HepG2 (cell line): ENCODE data around the gene TSEN54. TPM values are rescaled to one million over a fixed set of nuclear protein-coding genes. Genes with fewer than 3 reads are reported as not detected.

Source experiments
- ATAC-seq: fragments of 200-7000 bp; cut with Tn5 transposase; 3 replicates; pipeline ENCODE4 v1.9.1; 2020; ENCODE audit warnings: mild to moderate bottlenecking, moderate library complexity
- BruUV-seq: library from RNA; stranded (reverse); fragments of 400-500 nt; replicated peaks from 2 replicates; lab custom pipeline; 2021; lab: Mats Ljungman, UMichigan
- CTCF ChIA-PET: fragments of 300-600 bp; formaldehyde crosslinking; extraction: SDS; loops from one replicate; lab custom pipeline; 2021; ENCODE audit warnings: low total read pairs, inconsistent platforms, low intra/inter-chr PET ratio; lab: Yijun Ruan, JAX
- POLR2A ChIA-PET: fragments of 350-600 bp; sonication (Branson Sonifier 250); formaldehyde crosslinking; loops from one replicate; lab custom pipeline; 2020; ENCODE audit warnings: antibody characterized with exemption, inconsistent platforms; lab: Yijun Ruan, JAX
- DNase-seq: peaks from one replicate; pipeline ENCODE4 v3.0.0-alpha.2; 2015; ENCODE audit warnings: low spot score
- FAIRE-seq: peaks from 3 replicates; lab custom pipeline; 2011; peaks lifted over from hg19 to GRCh38; lab: Jason Lieb, UNC
- H2AFZ ChIP-seq: one replicate; pipeline ENCODE4 v1.6.1; 2011; ENCODE audit warnings: low read length, inconsistent platforms
- H3K27ac ChIP-seq: fragments of 300-600 bp; 3 replicates; pipeline ENCODE4 v1.8.0; 2011; ENCODE audit warnings: mixed run types, mild to moderate bottlenecking, mixed read lengths, low read length, inconsistent platforms; ENCODE audit not compliant: insufficient read depth; ENCODE audit errors: extremely low read length
- H3K27me3 ChIP-seq, 2 experiments: fragments of 200-600 bp in 1 of 2; 2 replicates in 1 of 2; 3 replicates in 1 of 2; pipeline versions ENCODE4 v1.6.0 to v1.8.0; 2011; ENCODE audit warnings: low read length in 2 of 2, mild to moderate bottlenecking in 2 of 2, moderate library complexity in 2 of 2, inconsistent platforms in 1 of 2; ENCODE audit not compliant: insufficient read depth in 2 of 2, control insufficient read depth in 1 of 2
- H3K36me3 ChIP-seq, 2 experiments: fragments of 200-600 bp in 1 of 2; replicated peaks in 1 of 2; 2 replicates in 1 of 2; 3 replicates in 1 of 2; pipeline versions ENCODE4 v1.5.1 to v1.8.0; 2011; ENCODE audit warnings: low read length in 2 of 2, inconsistent platforms in 1 of 2; ENCODE audit not compliant: insufficient read depth in 2 of 2, control insufficient read depth in 1 of 2
- H3K4me1 ChIP-seq: 2 replicates; pipeline ENCODE4 v1.5.1; 2012; ENCODE audit warnings: low read length, inconsistent platforms; ENCODE audit not compliant: insufficient read depth
- H3K4me2 ChIP-seq: 2 replicates; pipeline ENCODE4 v1.6.0; 2011; ENCODE audit warnings: low read depth, low read length, inconsistent platforms
- H3K4me3 ChIP-seq, 3 experiments: fragments of 200-600 bp in 1 of 3; sonication (generic), shearing (Covaris generic) in 1 of 3; replicated peaks in 1 of 3; 2 replicates each; pipeline ENCODE4 v1.5.1; 2011 to 2016; ENCODE audit warnings: low read length in 3 of 3, inconsistent platforms in 2 of 3, low read depth in 2 of 3, mild to moderate bottlenecking in 2 of 3, control low read depth in 1 of 3, mixed read lengths in 1 of 3; ENCODE audit not compliant: insufficient read depth in 1 of 3
- H3K79me2 ChIP-seq: one replicate; pipeline ENCODE4 v1.6.1; 2011; ENCODE audit warnings: low read length, inconsistent platforms; ENCODE audit not compliant: insufficient read depth
- H3K9ac ChIP-seq: 2 replicates; pipeline ENCODE4 v1.6.0; 2011; ENCODE audit warnings: mild to moderate bottlenecking, low read depth, low read length, inconsistent platforms; ENCODE audit not compliant: insufficient read depth
- H3K9me3 ChIP-seq: 2 replicates; pipeline ENCODE4 v1.5.1; 2012; ENCODE audit warnings: mild to moderate bottlenecking, low read length
- H4K20me1 ChIP-seq: 2 replicates; pipeline ENCODE4 v1.6.0; 2011; ENCODE audit warnings: inconsistent platforms, mild to moderate bottlenecking, low read length, moderate library complexity; ENCODE audit not compliant: insufficient read depth
- ATF5 ChIP-seq: sonication (generic); formaldehyde crosslinking; IDR thresholded peaks from 2 replicates; pipeline ENCODE4 v1.4.0; 2020; ENCODE audit warnings: mild to moderate bottlenecking, low read depth, missing genetic modification reagents
- GATA4 ChIP-seq: sonication (generic); IDR thresholded peaks from 2 replicates; pipeline ENCODE4 v1.6.1; 2016; ENCODE audit warnings: antibody characterized with exemption, low read depth, borderline replicate concordance
- NR2F6 ChIP-seq, 2 experiments: IDR thresholded peaks; 2 replicates each; pipeline ENCODE4 v1.6.1; 2016; ENCODE audit warnings: antibody characterized with exemption in 1 of 2, mild to moderate bottlenecking in 1 of 2
- PPARG ChIP-seq: conservative IDR thresholded peaks from 2 replicates; pipeline ENCODE4 v1.6.1; 2016; ENCODE audit warnings: missing biosample characterization, missing genetic modification reagents
- PRDM4 ChIP-seq: sonication (generic); formaldehyde crosslinking; IDR thresholded peaks from 2 replicates; pipeline ENCODE4 v1.9.0; 2021; ENCODE audit warnings: missing genetic modification reagents, borderline replicate concordance
- RARA ChIP-seq: IDR thresholded peaks from 2 replicates; pipeline ENCODE4 v1.6.1; 2016; ENCODE audit warnings: missing genetic modification reagents, missing compliant biosample characterization
- RXRA ChIP-seq: sonication (generic); formaldehyde crosslinking; IDR thresholded peaks from 2 replicates; pipeline ENCODE4 v1.5.1; 2020; ENCODE audit warnings: missing genetic modification reagents
- ZBTB38 ChIP-seq: sonication (generic); formaldehyde crosslinking; IDR thresholded peaks from 2 replicates; pipeline ENCODE4 v1.5.1; 2020; ENCODE audit warnings: mild to moderate bottlenecking, missing genetic modification reagents
- ZNF143 ChIP-seq: sonication (generic); formaldehyde crosslinking; IDR thresholded peaks from 2 replicates; pipeline ENCODE4 v1.4.0; 2020; ENCODE audit warnings: missing genetic modification reagents
- ZNF674 ChIP-seq: sonication (generic); formaldehyde crosslinking; IDR thresholded peaks from 2 replicates; pipeline ENCODE4 v1.5.0; 2020; ENCODE audit warnings: low read depth, mild to moderate bottlenecking, missing genetic modification reagents
- WGBS: methylation state at CpG from one replicate; pipeline ENCODE4 v1.1.6; 2017; ENCODE audit warnings: low lambda C conversion rate; 5-methylcytosine and 5-hydroxymethylcytosine counted together
- in situ Hi-C: cut with HindIII; loops from 2 replicates; pipeline ENCODE4 v1.10.0; 2017; ENCODE audit warnings: low pct_unique_long_range_greater_than_20kb; ENCODE audit not compliant: extremely low pct_ligation_motif_present
- intact Hi-C: fragments of 100-400 bp; cut with micrococcal nuclease; formaldehyde crosslinking; loops from one replicate; pipeline ENCODE4 v1.10.0; 2022; ENCODE audit not compliant: unreplicated experiment
- polyA plus RNA-seq, 8 experiments: library from polyadenylated mRNA; depleted of rRNA in 3 of 8; stranded (reverse) in 7 of 8; unstranded in 1 of 8; fragments of >200 nt; fragmentation: Illumina TruSeq in 4 of 8; extraction: Trizol in 4 of 8; gene quantifications; 2 replicates each; pipeline versions ENCODE4 v1.2.1 to v1.2.3, GENCODE V29; 2011 to 2016; ENCODE audit warnings: low read depth in 4 of 8, missing spikeins in 1 of 8, mixed read lengths in 1 of 8; ENCODE audit not compliant: insufficient read depth in 1 of 8
- total RNA-seq, 5 experiments: library from RNA; depleted of rRNA; stranded (reverse); fragments of >200 nt; fragmentation: Illumina TruSeq; extraction: Trizol; gene quantifications; 2 replicates each; pipeline ENCODE4 v1.2.3, GENCODE V29; 2016; ENCODE audit warnings: low read depth in 1 of 5
- TF ChIP-seq, protein P1 (sequence below): sonication (generic); formaldehyde crosslinking; IDR thresholded peaks from 2 replicates; pipeline ENCODE4 v1.4.0; 2020; ENCODE audit warnings: missing genetic modification reagents
- TF ChIP-seq, protein P2 (sequence below): sonication (generic); formaldehyde crosslinking; IDR thresholded peaks from 2 replicates; pipeline ENCODE4 v1.5.1; 2020; ENCODE audit warnings: mild to moderate bottlenecking, missing genetic modification reagents, moderate library complexity

TSEN54 gene
- total and polyA plus RNA-seq, 2 of the 13 experiments (the other 11 are each of a cell fraction or from before 2014, with no cell fraction given), result 62.9 to 63.3 TPM

DNA sequence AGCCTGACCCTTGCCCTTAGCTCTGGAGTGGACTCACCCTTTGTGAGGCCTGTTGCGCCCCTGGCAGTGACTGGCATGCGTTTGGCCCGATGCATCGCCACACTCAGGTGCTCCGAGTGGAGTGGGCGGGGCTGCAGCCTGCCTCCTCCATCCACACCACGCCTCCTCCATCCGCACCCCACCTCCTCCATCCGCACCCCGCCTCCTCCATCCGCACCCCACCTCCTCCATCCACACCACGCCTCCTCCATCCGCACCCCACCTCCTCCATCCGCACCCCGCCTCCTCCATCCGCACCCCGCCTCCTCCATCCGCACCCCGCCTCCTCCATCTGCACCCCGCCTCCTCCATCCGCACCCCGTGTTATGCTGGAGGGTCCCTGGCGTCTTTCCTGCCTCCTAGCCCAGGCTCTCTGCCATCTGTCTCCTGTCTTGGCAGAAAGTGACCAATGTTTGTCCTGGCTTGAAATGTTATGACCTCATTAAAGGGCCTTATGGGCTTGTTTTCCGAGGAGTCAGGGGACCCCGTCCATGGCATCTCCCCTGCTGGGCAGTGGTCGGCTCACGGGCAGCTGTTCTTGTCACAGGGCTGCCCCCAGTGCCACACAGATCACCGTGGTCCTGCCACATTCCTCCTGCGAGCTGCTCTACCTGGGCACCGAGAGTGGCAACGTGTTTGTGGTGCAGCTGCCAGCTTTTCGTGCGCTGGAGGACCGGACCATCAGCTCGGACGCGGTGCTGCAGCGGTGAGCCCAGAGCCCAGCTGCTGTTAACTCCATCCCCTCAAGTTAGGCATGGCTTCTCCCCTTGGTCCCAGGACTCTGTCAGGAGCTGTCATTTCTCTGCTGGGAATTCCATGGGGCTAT lies 42.6 kb downstream of the TSEN54 start (continued):
- TF ChIP-seq, protein P1, sequence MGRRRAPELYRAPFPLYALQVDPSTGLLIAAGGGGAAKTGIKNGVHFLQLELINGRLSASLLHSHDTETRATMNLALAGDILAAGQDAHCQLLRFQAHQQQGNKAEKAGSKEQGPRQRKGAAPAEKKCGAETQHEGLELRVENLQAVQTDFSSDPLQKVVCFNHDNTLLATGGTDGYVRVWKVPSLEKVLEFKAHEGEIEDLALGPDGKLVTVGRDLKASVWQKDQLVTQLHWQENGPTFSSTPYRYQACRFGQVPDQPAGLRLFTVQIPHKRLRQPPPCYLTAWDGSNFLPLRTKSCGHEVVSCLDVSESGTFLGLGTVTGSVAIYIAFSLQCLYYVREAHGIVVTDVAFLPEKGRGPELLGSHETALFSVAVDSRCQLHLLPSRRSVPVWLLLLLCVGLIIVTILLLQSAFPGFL (CRISPR knock-in tag), result no peak
- TF ChIP-seq ZNF143 (CRISPR knock-in tag) (no peak), ZNF674 (no peak), ZBTB38 (CRISPR knock-in tag) (peak; percentile 54; the same call in 1 of the 2 replicates), PRDM4 (CRISPR knock-in tag) (no peak)

GRCh38 chr17:75559958-75560533 lies 43.7 kb downstream of the TSEN54 start:
- Histone ChIP-seq H3K9me3 (no peaks in the 10 kb centered on the region), H3K79me2 (peaks cover 3% of the 10 kb centered on the region), H2AFZ (no peak overlapping the region), H3K27me3 (no peaks in the 10 kb centered on the region), H4K20me1 (no peaks in the 10 kb centered on the region), H3K36me3 (peaks cover 15 to 29% of the 10 kb centered on the region in 2 experiments), H3K4me2 (no peak overlapping the region), H3K27ac (peak overlapping the region; percentile 11), H3K4me3 (no peak overlapping the region), H3K4me1 (peaks cover 71% of the 10 kb centered on the region), H3K9ac (no peak overlapping the region)
- ChIA-PET CTCF (no interaction called here), POLR2A (interaction anchor here (1.1 to 4.3 kb wide), 5 partner anchors 8 to 41 kb away, joined by 3 to 28 read pairs (median 3); no protein-coding TSS in a partner anchor)
- FAIRE-seq (no peak), ATAC-seq (peak; percentile 1; the same call in 1 of the 3 replicates), DNase-seq (no peak)
- WGBS, result 95% methylated on average over 5 of the region's 9 CpGs
- intact Hi-C loops, result no loop called here
- BruUV-seq, result no TSS peak
- in situ Hi-C loops, result no loop called here
- no peak for TF ChIP-seq GATA4
- TF ChIP-seq ATF5 (CRISPR knock-in tag), result no peak
- TF ChIP-seq, protein P2, sequence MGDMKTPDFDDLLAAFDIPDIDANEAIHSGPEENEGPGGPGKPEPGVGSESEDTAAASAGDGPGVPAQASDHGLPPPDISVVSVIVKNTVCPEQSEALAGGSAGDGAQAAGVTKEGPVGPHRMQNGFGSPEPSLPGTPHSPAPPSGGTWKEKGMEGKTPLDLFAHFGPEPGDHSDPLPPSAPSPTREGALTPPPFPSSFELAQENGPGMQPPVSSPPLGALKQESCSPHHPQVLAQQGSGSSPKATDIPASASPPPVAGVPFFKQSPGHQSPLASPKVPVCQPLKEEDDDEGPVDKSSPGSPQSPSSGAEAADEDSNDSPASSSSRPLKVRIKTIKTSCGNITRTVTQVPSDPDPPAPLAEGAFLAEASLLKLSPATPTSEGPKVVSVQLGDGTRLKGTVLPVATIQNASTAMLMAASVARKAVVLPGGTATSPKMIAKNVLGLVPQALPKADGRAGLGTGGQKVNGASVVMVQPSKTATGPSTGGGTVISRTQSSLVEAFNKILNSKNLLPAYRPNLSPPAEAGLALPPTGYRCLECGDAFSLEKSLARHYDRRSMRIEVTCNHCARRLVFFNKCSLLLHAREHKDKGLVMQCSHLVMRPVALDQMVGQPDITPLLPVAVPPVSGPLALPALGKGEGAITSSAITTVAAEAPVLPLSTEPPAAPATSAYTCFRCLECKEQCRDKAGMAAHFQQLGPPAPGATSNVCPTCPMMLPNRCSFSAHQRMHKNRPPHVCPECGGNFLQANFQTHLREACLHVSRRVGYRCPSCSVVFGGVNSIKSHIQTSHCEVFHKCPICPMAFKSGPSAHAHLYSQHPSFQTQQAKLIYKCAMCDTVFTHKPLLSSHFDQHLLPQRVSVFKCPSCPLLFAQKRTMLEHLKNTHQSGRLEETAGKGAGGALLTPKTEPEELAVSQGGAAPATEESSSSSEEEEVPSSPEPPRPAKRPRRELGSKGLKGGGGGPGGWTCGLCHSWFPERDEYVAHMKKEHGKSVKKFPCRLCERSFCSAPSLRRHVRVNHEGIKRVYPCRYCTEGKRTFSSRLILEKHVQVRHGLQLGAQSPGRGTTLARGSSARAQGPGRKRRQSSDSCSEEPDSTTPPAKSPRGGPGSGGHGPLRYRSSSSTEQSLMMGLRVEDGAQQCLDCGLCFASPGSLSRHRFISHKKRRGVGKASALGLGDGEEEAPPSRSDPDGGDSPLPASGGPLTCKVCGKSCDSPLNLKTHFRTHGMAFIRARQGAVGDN (CRISPR knock-in tag), result peak; percentile 50
- TF ChIP-seq NR2F6 (IDR thresholded peaks at IDR 0.05), result no peak
- TF ChIP-seq NR2F6 (CRISPR knock-in tag; IDR thresholded peaks at IDR 0.05), result peak; percentile 15; the same call in 1 of the 2 replicates
- peak; percentile 48 for TF ChIP-seq RARA (CRISPR knock-in tag)
- TF ChIP-seq RXRA (CRISPR knock-in tag), result peak; percentile 16; the same call in 1 of the 2 replicates
- peak; percentile 47; the same call in 1 of the 2 replicates for TF ChIP-seq PPARG (CRISPR knock-in tag)
